Measurements from ENCODE around the gene MASP1.

GRCh38 chr3:187257471-187257870 is 34.1 kb downstream of the MASP1 start:
- TF ChIP-seq RAD21 (conservative IDR thresholded peaks at IDR 0.05): no peak
- TF ChIP-seq EZH2 (IDR thresholded peaks at IDR 0.05; ENCODE audit: borderline replicate concordance, insufficient read depth, low read length, poor library complexity, severe bottlenecking): no peak
- no peak for TF ChIP-seq POLR2AphosphoS5 (IDR thresholded peaks at IDR 0.05)

All from neural cell (in vitro differentiated cells).